Aorta (tissue), 5 donors: ENCODE data around the gene GOLGA6D. TPM values are rescaled to one million over a fixed set of nuclear protein-coding genes. Genes with fewer than 3 reads are reported as not detected.
"Not testable (repeated sequence)": the region's sequence is repeated elsewhere in the genome, so short reads cannot be mapped to it uniquely, and the experiment has no call there.

Experiments
- ATAC-seq: fragments of 200-7000 bp; cut with Tn5 transposase; one replicate; pipeline ENCODE4 v1.9.1; 2022; ENCODE audit warnings: moderate library complexity; ENCODE audit not compliant: low FRiP score
- DNase-seq, 2 donors: peaks; one replicate each; pipeline ENCODE4 v3.0.0-alpha.2; 2020
- H3K27ac ChIP-seq, 2 donors: one replicate each; pipeline ENCODE4 v1.5.1; 2013; ENCODE audit warnings: low read length in 2 of 2, mild to moderate bottlenecking in 2 of 2, moderate library complexity in 2 of 2, control low read depth in 1 of 2, inconsistent platforms in 1 of 2, low read depth in 1 of 2
- H3K27me3 ChIP-seq, 2 donors: one replicate each; pipeline ENCODE4 v1.6.1; 2013; ENCODE audit warnings: control low read depth in 1 of 2, low read length in 1 of 2, mild to moderate bottlenecking in 1 of 2, moderate library complexity in 1 of 2; ENCODE audit not compliant: insufficient read depth in 2 of 2, control insufficient read depth in 1 of 2
- H3K36me3 ChIP-seq, 2 donors: one replicate each; pipeline ENCODE4 v1.6.1; 2013; ENCODE audit warnings: control low read depth in 1 of 2, low read length in 1 of 2, mild to moderate bottlenecking in 1 of 2; ENCODE audit not compliant: insufficient read depth in 2 of 2, control insufficient read depth in 1 of 2
- H3K4me1 ChIP-seq, 2 donors: one replicate each; pipeline ENCODE4 v1.6.1; 2013; ENCODE audit warnings: low read length in 2 of 2, control low read depth in 1 of 2, mild to moderate bottlenecking in 1 of 2, moderate library complexity in 1 of 2; ENCODE audit not compliant: insufficient read depth in 2 of 2, control insufficient read depth in 1 of 2
- H3K4me3 ChIP-seq, 2 donors: one replicate each; pipeline ENCODE4 v1.5.1; 2013; ENCODE audit warnings: low read length in 2 of 2, control low read depth in 1 of 2, mild to moderate bottlenecking in 1 of 2
- H3K9me3 ChIP-seq: one replicate; pipeline ENCODE4 v1.6.1; 2013; ENCODE audit warnings: mild to moderate bottlenecking, low read length; ENCODE audit not compliant: control insufficient read depth
- WGBS, 2 donors: extraction: QIAGEN DNeasy Blood & Tissue Kit; methylation state at CpG; one replicate each; pipeline ENCODE4 v1.1.7; 2013; 5-methylcytosine and 5-hydroxymethylcytosine counted together
- intact Hi-C, 2 donors: fragments of 100-400 bp; cut with DNase I; formaldehyde crosslinking; loops; one replicate each; pipeline versions ENCODE4 v1.14.2 to v1.15.0; 2022
- polyA plus RNA-seq, 2 donors: library from polyadenylated mRNA; stranded (reverse); fragments of 200-250 nt; gene quantifications; one replicate each; pipeline ENCODE4 v1.2.3, GENCODE V29; 2013
- total RNA-seq, 2 donors: library from RNA; stranded (reverse); fragmentation: NEBNext Ultra II Directional; extraction: Animal tissue kit (Norgen Biotek cat#: 25700); gene quantifications; one replicate each; pipeline ENCODE4 v1.2.1, GENCODE V29; 2021
- donor health status: healthy with polysubstance abuse.
- donor health status: Bipolar disorder and iron deficiency.
- donor health status: DM: no; HTN: no; CAD: no.
- donor health status: DM: no; HTN: no; CAD: no.
- donor health status: DM: yes; HTN: yes; CAD: no.

GOLGA6D gene
- total and polyA plus RNA-seq, 4 donors: 0.08 to 0.12 TPM; not detected in 2

DNA sequence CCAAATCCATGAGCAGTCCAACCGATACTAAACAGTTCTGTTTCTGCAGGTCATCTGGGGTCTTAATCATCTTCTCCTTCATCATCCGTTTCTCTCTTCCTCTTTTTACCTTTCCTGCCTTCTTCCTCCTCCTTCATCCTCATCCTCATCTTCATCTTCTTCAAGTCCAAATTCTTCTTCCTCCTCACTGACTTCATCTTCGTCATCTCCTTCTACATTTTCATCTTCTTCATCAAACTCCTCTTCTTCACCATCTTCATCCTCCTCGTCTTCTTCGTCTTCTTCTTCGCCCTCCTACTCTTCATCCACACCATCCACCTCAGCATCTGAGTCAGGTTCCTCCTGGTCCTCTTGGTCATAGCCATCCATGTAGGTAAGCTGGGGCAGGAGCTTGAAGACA, 39.1 kb downstream of the GOLGA6D start:
- DNase-seq (no peak), ATAC-seq (no peak)
- Histone ChIP-seq H3K27ac (no peak overlapping the region), H3K9me3 (no peaks in the 10 kb centered on the region), H3K36me3 (no peaks in the 10 kb centered on the region), H3K4me3 (no peak overlapping the region), H3K27me3 (no peaks in the 10 kb centered on the region), H3K4me1 (no peaks in the 10 kb centered on the region)
- intact Hi-C loops: no loop called here
- 88 to 94% methylated on average over 6 of the region's 6 CpGs for WGBS, 2 donors

- Histone ChIP-seq H3K4me1 (no peaks in the 10 kb centered on the region), H3K27ac (no peak overlapping the region), H3K36me3 (no peaks in the 10 kb centered on the region), H3K27me3 (no peaks in the 10 kb centered on the region), H3K4me3 (no peak overlapping the region), H3K9me3 (no peaks in the 10 kb centered on the region)
- WGBS, 2 donors: 93 to 96% methylated on average over 4 of the region's 4 CpGs
- DNase-seq (no peak), ATAC-seq (no peak)
- intact Hi-C loops: no loop called here
Observed at GRCh38 chr15:75325922-75326321, 43.3 kb downstream of the GOLGA6D start.

DNA sequence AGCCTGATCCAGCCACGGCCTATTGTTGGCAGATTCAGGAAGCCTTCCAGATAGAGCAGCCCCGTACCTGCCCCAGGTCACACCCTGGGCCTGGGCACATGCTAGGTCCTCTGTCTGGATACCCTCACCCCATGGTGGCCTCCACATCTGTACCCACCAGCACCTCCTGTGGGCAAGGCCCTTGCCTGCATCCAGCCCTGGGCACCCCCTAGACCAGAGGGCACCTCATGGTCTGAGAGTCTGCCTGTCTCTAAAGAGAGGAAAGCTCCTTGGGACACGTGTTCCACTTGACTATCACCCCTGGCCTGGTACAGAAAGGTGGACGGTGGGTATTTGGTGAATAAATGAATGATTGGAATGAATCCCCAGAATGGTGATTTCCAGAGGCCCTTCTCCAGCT, 44.4 kb downstream of the GOLGA6D start:
- Histone ChIP-seq H3K36me3 (no peaks in the 10 kb centered on the region), H3K4me1 (no peaks in the 10 kb centered on the region), H3K27me3 (no peaks in the 10 kb centered on the region), H3K4me3 (no peak overlapping the region), H3K9me3 (no peaks in the 10 kb centered on the region), H3K27ac (no peak overlapping the region)
- ATAC-seq: no peak
- intact Hi-C loops: no loop called here
- DNase-seq: peak in 1 of 2 donors; percentile 34
- WGBS, 2 donors: 80 to 83% methylated on average over 4 of the region's 4 CpGs

DNA sequence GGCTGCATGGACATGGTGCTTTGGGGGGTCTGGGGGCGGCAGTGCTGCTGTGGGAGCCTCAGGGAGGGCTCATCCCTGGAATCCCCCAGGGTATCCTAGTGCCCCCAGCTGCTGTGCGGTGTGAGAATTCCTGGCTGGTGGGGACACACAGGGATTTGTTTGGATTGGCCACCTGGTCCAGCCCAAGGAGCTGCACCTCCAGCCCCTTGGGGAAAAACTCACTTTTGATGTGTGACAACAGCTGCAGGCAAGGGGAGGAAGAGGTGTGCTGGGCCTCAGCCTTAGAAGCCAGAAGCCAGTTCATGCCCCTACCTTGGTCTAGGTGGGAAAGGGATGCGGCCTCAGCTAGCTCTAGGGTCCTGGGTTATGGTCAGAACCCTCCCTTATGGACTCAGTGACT, 44.9 kb downstream of the GOLGA6D start:
- intact Hi-C loops: no loop called here

GRCh38 chr15:75328493-75329314, 46.1 kb downstream of the GOLGA6D start:
- DNase-seq (peak in 1 of 2 donors; percentile 43), ATAC-seq (no peak)
- H3K9me3 ChIP-seq: no peaks in the 10 kb centered on the region
- no peak overlapping the region for H3K27ac ChIP-seq
- intact Hi-C loops: no loop called here
- no peaks in the 10 kb centered on the region for H3K27me3 ChIP-seq
- 77 to 82% methylated on average over 9 to 10 of the region's 10 CpGs for WGBS, 2 donors
- no peaks in the 10 kb centered on the region for H3K4me1 ChIP-seq
- no peaks in the 10 kb centered on the region for H3K36me3 ChIP-seq
- no peak overlapping the region for H3K4me3 ChIP-seq

More for the DNA sequence above, 44.9 kb downstream of the GOLGA6D start:
- Histone ChIP-seq H3K4me1 (no peaks in the 10 kb centered on the region), H3K36me3 (no peaks in the 10 kb centered on the region), H3K27me3 (no peaks in the 10 kb centered on the region), H3K27ac (no peak overlapping the region), H3K9me3 (no peaks in the 10 kb centered on the region), H3K4me3 (no peak overlapping the region)
- 78 to 81% methylated on average over 3 of the region's 3 CpGs for whole genome bisulfite sequencing, 2 donors
- DNase-seq: peak in 1 of 2 donors; percentile 45
- no peak for ATAC-seq

DNA sequence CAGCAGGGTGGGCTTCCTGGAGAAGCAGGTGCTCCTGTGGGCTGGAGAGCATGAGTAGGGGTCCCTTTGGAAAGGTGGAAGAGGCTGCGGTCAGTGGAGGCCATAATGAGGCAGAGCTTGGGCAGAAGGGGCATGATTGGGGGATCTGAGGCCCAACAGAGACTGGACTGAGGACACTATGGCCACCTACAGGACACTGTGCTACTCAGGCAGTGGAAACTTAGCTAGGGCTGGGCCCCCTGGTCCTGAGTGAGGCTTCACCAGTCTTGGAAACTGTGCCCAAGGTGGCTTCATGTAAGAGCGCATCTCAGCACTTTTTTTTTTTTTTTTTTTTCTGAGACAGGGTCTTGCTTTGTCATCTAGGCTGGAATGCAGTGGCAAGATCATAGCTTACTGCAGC, 46.9 kb downstream of the GOLGA6D start:
- 91 to 94% methylated on average over 2 of the region's 2 CpGs for WGBS, 2 donors

GRCh38 chr15:75332093-75332492, 49.5 kb downstream of the GOLGA6D start:
- intact Hi-C loops, H3K4me3 ChIP-seq, H3K36me3 ChIP-seq, H3K27me3 ChIP-seq, H3K27ac ChIP-seq, H3K4me1 ChIP-seq, ATAC-seq, H3K9me3 ChIP-seq: not testable (repeated sequence)
- peak in 1 of 2 donors; percentile 11 for DNase-seq
- WGBS, 2 donors: 77 to 79% methylated on average over 7 of the region's 7 CpGs

More for the DNA sequence above, 46.9 kb downstream of the GOLGA6D start:
- H3K9me3 ChIP-seq: no peaks in the 10 kb centered on the region
- DNase-seq (peak in 1 of 2 donors; percentile 30), ATAC-seq (no peak)
- H3K27me3 ChIP-seq: no peaks in the 10 kb centered on the region
- intact Hi-C loops: no loop called here
- H3K36me3 ChIP-seq: no peaks in the 10 kb centered on the region
- H3K4me3 ChIP-seq: no peak overlapping the region
- H3K27ac ChIP-seq: no peak overlapping the region
- no peaks in the 10 kb centered on the region for H3K4me1 ChIP-seq

- H3K4me1 ChIP-seq, H3K36me3 ChIP-seq, H3K27ac ChIP-seq, H3K27me3 ChIP-seq, ATAC-seq, H3K9me3 ChIP-seq, intact Hi-C loops, H3K4me3 ChIP-seq: not testable (repeated sequence)
- WGBS, 2 donors: 90 to 91% methylated on average over 14 to 15 of the region's 15 CpGs
- DNase-seq: peak in 1 of 2 donors; percentile 31
Observed at GRCh38 chr15:75333654-75334419, 51.2 kb downstream of the GOLGA6D start.
